SK-N-SH treated with all-trans-retinoic acid at 6 μM for 48 hours (cell line): ENCODE measurements around the gene BCAN.

Source experiments
- ATAC-seq: fragments of 200-7000 bp; cut with Tn5 transposase; 3 replicates; pipeline ENCODE4 v1.9.1; 2020; ENCODE audit warnings: mild to moderate bottlenecking, moderate library complexity
- ARNTL ChIP-seq: fragments of 450-650 bp; formaldehyde crosslinking; IDR thresholded peaks from 2 replicates; pipeline ENCODE4 v1.5.0; 2020; ENCODE audit warnings: low read depth, mild to moderate bottlenecking, moderate library complexity, borderline replicate concordance
- BACH2 ChIP-seq: fragments of 250-450 bp; sonication (Bioruptor Pico); IDR thresholded peaks from 2 replicates; pipeline ENCODE4 v1.9.0; 2021; ENCODE audit warnings: mild to moderate bottlenecking, borderline replicate concordance
- CREB5 ChIP-seq: fragments of 250-450 bp; sonication (Bioruptor Pico); IDR thresholded peaks from 2 replicates; pipeline ENCODE4 v1.5.1; 2020; ENCODE audit warnings: low read depth, mild to moderate bottlenecking, moderate library complexity
- CSDC2 ChIP-seq: fragments of 250-450 bp; sonication (Bioruptor Pico); IDR thresholded peaks from 2 replicates; pipeline ENCODE4 v1.5.0; 2020; ENCODE audit warnings: mild to moderate bottlenecking, moderate library complexity
- CSRNP3 ChIP-seq: fragments of 250-450 bp; sonication (Bioruptor Pico); IDR thresholded peaks from 2 replicates; pipeline ENCODE4 v1.5.1; 2021; ENCODE audit warnings: mild to moderate bottlenecking, moderate library complexity
- ESRRG ChIP-seq: fragments of 250-450 bp; sonication (Bioruptor Pico); IDR thresholded peaks from 2 replicates; pipeline ENCODE4 v1.6.1; 2021; ENCODE audit warnings: mild to moderate bottlenecking
- GLIS3 ChIP-seq: fragments of 250-450 bp; sonication (Bioruptor Pico); IDR thresholded peaks from 2 replicates; pipeline ENCODE4 v1.5.0; 2020; ENCODE audit warnings: mild to moderate bottlenecking, moderate library complexity
- ISL1 ChIP-seq: fragments of 250-450 bp; sonication (Bioruptor Pico); IDR thresholded peaks from 2 replicates; pipeline ENCODE4 v2.1.2; 2022; ENCODE audit warnings: mild to moderate bottlenecking, moderate library complexity
- OSR1 ChIP-seq: fragments of 250-450 bp; sonication (Bioruptor Pico); IDR thresholded peaks from 2 replicates; pipeline ENCODE4 v1.8.0; 2022; ENCODE audit warnings: moderate library complexity, mild to moderate bottlenecking, inconsistent platforms
- PPARA ChIP-seq: fragments of 250-450 bp; sonication (Bioruptor Pico); IDR thresholded peaks from 2 replicates; pipeline ENCODE4 v1.5.0; 2020; ENCODE audit warnings: mild to moderate bottlenecking, borderline replicate concordance
- RARB ChIP-seq: fragments of 250-450 bp; sonication (Bioruptor Pico); IDR thresholded peaks from 2 replicates; pipeline ENCODE4 v1.8.0; 2021; ENCODE audit warnings: mild to moderate bottlenecking, moderate library complexity
- SNAI2 ChIP-seq: fragments of 250-450 bp; sonication (Bioruptor Pico); IDR thresholded peaks from 2 replicates; pipeline ENCODE4 v1.5.0; 2020; ENCODE audit warnings: mild to moderate bottlenecking, moderate library complexity
- TCF4 ChIP-seq: fragments of 250-450 bp; sonication (Bioruptor Pico); IDR thresholded peaks from 2 replicates; pipeline ENCODE4 v1.8.0; 2021; ENCODE audit warnings: mild to moderate bottlenecking, moderate library complexity, borderline replicate concordance
- TOX ChIP-seq: fragments of 250-450 bp; sonication (Bioruptor Pico); IDR thresholded peaks from 2 replicates; pipeline ENCODE4 v1.8.0; 2021; ENCODE audit warnings: mild to moderate bottlenecking, moderate library complexity, borderline replicate concordance
- TSHZ2 ChIP-seq: fragments of 250-450 bp; sonication (Bioruptor Pico); IDR thresholded peaks from 2 replicates; pipeline ENCODE4 v1.5.0; 2020; ENCODE audit warnings: mild to moderate bottlenecking, moderate library complexity
- ZC3H10 ChIP-seq: fragments of 250-450 bp; sonication (Bioruptor Pico); IDR thresholded peaks from 2 replicates; pipeline ENCODE4 v1.5.1; 2021; ENCODE audit warnings: mild to moderate bottlenecking, moderate library complexity
- ZFP3 ChIP-seq: fragments of 250-450 bp; sonication (Bioruptor Pico); IDR thresholded peaks from 2 replicates; pipeline ENCODE4 v1.5.0; 2020; ENCODE audit warnings: mild to moderate bottlenecking, moderate library complexity
- ZFP30 ChIP-seq: fragments of 450-650 bp; formaldehyde crosslinking; IDR thresholded peaks from 2 replicates; pipeline ENCODE4 v1.5.0; 2022; ENCODE audit warnings: mild to moderate bottlenecking, moderate library complexity
- ZNF565 ChIP-seq: fragments of 450-650 bp; formaldehyde crosslinking; conservative IDR thresholded peaks from 2 replicates; pipeline ENCODE4 v1.5.0; 2020; ENCODE audit warnings: low read depth, mild to moderate bottlenecking, moderate library complexity
- ZNF70 ChIP-seq: fragments of 450-650 bp; formaldehyde crosslinking; IDR thresholded peaks from 2 replicates; pipeline ENCODE4 v1.5.0; 2020; ENCODE audit warnings: mild to moderate bottlenecking, moderate library complexity
- ZNF8 ChIP-seq: fragments of 450-650 bp; formaldehyde crosslinking; IDR thresholded peaks from 2 replicates; pipeline ENCODE4 v1.5.0; 2020; ENCODE audit warnings: mild to moderate bottlenecking, moderate library complexity

Gene BCAN

GRCh38 chr1:156669794-156670193 is 27.9 kb downstream of the BCAN start (continued):
- TF ChIP-seq RARB (CRISPR knock-in tag), result no peak
- no peak for TF ChIP-seq ZNF70

GRCh38 chr1:156670359-156670758 is 28.4 kb downstream of the BCAN start:
- ATAC-seq, result no peak
- TF ChIP-seq ZNF70 (no peak), SNAI2 (no peak), RARB (CRISPR knock-in tag) (no peak), TOX (no peak), ZFP3 (no peak), ARNTL (CRISPR knock-in tag) (no peak), ISL1 (CRISPR knock-in tag) (no peak), TCF4 (CRISPR knock-in tag) (no peak), ZC3H10 (CRISPR knock-in tag) (no peak), TSHZ2 (no peak), BACH2 (no peak)

- TF ChIP-seq ZNF70, result no peak
- TF ChIP-seq TOX, result no peak
- TF ChIP-seq ZFP3, result no peak
- TF ChIP-seq SNAI2, result no peak
- no peak for TF ChIP-seq ZC3H10 (CRISPR knock-in tag)
- TF ChIP-seq OSR1, result no peak
- TF ChIP-seq ZNF565 (CRISPR knock-in tag), result no peak
- TF ChIP-seq TSHZ2, result no peak
- ATAC-seq, result no peak
Observed at GRCh38 chr1:156670791-156671190, 28.9 kb downstream of the BCAN start.

GRCh38 chr1:156671804-156672203 is 29.9 kb downstream of the BCAN start:
- TF ChIP-seq RARB (CRISPR knock-in tag) (no peak), ZFP30 (CRISPR knock-in tag) (no peak), ZNF8 (CRISPR knock-in tag) (no peak), ARNTL (CRISPR knock-in tag) (no peak), CSDC2 (CRISPR knock-in tag) (no peak), ESRRG (CRISPR knock-in tag) (no peak), GLIS3 (no peak), BACH2 (no peak), TOX (no peak), SNAI2 (no peak), TCF4 (CRISPR knock-in tag) (no peak), PPARA (no peak)

GRCh38 chr1:156673387-156674121 is 31.6 kb downstream of the BCAN start:
- ATAC-seq, result no peak
- no peak for TF ChIP-seq CSRNP3
- no peak for TF ChIP-seq CREB5
- no peak for TF ChIP-seq CSDC2 (CRISPR knock-in tag)

More at GRCh38 chr1:156671804-156672203, 29.9 kb downstream of the BCAN start:
- ATAC-seq, result no peak
